ENCODE results near the gene NLRP6. TPM values are rescaled to one million over a fixed set of nuclear protein-coding genes. Genes with fewer than 3 reads are reported as not detected.

Gene NLRP6
- total RNA-seq, 1 donor from 2014 or later, result not detected

DNA sequence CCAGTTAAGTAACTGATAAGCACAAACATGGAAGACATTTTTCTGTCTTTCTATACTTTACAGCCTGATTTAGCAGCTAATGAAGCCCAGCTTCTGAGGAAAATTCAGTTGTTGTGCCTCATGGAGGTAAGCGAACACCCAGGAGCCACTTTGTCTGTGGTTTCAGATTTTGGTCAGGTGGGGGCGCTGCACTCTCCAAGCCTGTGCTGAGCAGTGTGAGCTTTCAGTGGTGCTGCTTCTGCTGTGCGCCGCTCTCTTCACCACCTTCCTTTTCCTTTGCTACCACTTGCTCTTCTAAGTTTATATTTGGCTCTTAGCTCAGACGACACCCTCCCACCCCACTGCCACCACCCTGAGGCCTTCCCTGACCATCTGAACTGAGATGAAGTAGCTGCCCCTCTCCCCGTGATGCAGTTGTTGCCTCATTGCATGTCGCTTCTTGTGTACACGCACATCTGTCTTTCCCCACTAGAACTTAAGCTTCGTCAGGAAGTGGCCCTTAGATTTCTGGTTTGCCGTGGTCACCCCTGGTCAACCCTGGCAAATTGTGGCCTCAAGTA, 27.4 kb upstream of the NLRP6 start:
- TF ChIP-seq, protein P1, sequence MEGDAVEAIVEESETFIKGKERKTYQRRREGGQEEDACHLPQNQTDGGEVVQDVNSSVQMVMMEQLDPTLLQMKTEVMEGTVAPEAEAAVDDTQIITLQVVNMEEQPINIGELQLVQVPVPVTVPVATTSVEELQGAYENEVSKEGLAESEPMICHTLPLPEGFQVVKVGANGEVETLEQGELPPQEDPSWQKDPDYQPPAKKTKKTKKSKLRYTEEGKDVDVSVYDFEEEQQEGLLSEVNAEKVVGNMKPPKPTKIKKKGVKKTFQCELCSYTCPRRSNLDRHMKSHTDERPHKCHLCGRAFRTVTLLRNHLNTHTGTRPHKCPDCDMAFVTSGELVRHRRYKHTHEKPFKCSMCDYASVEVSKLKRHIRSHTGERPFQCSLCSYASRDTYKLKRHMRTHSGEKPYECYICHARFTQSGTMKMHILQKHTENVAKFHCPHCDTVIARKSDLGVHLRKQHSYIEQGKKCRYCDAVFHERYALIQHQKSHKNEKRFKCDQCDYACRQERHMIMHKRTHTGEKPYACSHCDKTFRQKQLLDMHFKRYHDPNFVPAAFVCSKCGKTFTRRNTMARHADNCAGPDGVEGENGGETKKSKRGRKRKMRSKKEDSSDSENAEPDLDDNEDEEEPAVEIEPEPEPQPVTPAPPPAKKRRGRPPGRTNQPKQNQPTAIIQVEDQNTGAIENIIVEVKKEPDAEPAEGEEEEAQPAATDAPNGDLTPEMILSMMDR (conservative IDR thresholded peaks at IDR 0.05; ENCODE audit: low read depth, low read length), result peak; percentile 70
- DNase-seq (ENCODE audit: low read depth), result no peak
- no peak overlapping the region for H3K4me3 ChIP-seq (ENCODE audit: low read depth, low read length)

DNA sequence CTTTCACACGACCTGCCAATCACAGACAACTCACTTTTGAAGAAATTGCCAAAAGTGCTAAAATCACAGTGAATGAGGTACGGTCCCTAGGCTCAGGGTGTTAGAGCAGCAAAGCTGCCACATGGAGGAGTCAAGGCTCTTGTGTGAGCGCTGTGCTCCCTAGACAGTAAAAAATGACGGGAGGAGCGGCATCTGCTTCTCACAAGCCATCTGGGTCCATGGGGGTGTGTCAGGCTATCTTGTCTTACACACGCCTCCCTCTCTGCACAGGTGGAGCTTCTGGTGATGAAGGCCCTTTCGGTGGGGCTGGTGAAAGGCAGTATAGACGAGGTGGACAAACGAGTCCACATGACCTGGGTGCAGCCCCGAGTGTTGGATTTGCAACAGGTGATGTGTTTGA, 26.7 kb upstream of the NLRP6 start:
- no peak for DNase-seq (ENCODE audit: low read depth)
- TF ChIP-seq, protein P1 (conservative IDR thresholded peaks at IDR 0.05; ENCODE audit: low read depth, low read length), result peak; percentile 6
- no peak overlapping the region for H3K4me3 ChIP-seq (ENCODE audit: low read depth, low read length)

DNA sequence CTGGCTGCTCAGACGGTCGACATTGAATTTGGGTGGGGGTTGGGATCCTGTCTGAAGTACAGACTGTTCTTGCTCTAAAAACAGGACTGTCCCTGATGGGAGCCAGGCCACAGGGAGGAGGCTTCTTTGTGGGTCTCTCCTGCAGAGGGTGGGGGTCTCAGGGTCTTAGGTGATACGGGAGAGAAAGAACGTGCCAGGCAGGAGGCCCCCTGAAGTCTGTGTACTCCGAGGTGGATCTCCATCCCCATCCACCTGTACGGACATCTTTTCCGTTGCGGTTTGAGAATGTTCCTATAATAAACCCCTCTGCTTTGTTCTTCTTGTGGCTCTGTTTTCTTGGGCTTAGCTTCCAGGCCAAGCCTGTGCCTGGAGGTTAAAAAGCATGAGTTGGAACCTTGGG, 25.5 kb upstream of the NLRP6 start:
- TF ChIP-seq, protein P1 (conservative IDR thresholded peaks at IDR 0.05; ENCODE audit: low read depth, low read length), result no peak
- DNase-seq (ENCODE audit: low read depth), result no peak
- no peak overlapping the region for H3K4me3 ChIP-seq (ENCODE audit: low read depth, low read length)

DNA sequence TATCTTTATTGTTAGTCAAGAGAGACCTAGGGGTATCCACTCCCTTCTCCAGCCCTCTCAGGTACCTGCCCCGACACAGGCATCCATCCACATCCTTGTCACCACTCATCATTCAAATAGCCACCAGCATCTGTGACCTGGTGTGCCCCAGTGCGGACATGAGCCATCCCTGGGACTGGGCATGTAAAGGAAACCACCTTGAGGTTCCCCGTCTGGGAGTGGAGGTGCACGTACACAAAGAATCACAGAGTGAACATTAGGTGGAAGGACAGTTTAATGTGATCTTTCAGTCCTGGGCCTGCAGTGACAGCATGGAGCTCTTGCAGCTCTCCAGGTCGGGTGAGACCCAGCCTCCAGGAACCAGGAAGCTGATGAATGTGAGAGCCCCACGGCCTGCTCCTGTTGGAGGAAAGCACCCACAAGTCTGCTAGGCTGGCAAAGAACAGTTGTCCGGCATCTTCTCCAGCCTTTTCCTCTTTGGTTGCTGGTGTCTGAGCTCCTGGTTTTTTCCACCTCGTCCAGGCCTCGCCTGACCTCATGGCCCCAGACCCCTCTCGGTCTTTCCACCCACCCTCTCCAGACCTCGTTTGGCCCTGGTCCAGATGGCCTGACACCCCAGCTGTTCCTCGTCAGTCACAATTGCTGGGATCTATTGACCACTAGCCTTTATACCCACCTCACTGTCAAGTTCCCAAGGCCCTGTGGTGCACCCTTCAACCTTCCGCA, 24.9 kb upstream of the NLRP6 start:
- TF ChIP-seq, protein P1 (conservative IDR thresholded peaks at IDR 0.05; ENCODE audit: low read depth, low read length), result no peak
- no peak overlapping the region for H3K4me3 ChIP-seq (ENCODE audit: low read depth, low read length)
- no peak for DNase-seq (ENCODE audit: low read depth)

DNA sequence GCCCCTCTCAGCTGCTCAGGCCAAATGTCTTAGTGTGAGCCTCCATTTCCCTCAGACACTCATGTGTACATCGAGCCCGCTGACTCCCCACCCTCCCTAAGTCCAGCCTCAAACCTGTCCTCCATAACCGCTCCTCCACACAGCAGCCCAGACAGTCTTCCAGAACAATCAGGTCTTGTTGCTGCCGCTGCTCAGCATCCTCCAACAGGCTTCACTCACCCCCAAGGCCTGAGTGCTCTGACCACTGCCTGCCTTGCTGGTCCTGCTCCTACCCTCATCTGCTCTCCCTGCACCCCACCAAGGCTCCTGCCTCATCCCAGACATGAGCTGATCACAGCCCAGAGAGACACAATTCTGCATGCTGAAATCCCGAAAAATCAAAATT, 24.3 kb upstream of the NLRP6 start:
- no peak for DNase-seq (ENCODE audit: low read depth)
- TF ChIP-seq, protein P1 (conservative IDR thresholded peaks at IDR 0.05; ENCODE audit: low read depth, low read length), result no peak
- H3K4me3 ChIP-seq (ENCODE audit: low read depth, low read length), result no peak overlapping the region

DNA sequence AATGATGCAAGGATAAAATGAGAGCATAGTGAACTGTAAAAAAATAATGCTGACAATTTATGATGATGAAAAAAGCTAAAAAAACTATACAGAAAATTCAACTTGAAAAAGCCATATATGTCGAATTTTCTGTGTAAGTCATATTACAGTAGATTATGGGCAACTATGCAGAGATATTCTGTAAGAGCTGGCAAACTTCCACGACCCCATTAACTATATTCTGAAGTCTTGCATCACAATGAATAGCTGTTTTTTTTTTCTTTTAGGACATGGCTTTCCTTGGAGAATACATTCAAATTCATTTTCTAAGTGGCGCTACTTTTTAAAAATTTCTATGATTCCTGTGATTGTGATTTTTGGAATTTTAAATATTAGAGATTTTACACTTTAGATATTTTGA, 23.0 kb upstream of the NLRP6 start:
- TF ChIP-seq, protein P1 (conservative IDR thresholded peaks at IDR 0.05; ENCODE audit: low read depth, low read length), result no peak
- no peak overlapping the region for H3K4me3 ChIP-seq (ENCODE audit: low read depth, low read length)

DNA sequence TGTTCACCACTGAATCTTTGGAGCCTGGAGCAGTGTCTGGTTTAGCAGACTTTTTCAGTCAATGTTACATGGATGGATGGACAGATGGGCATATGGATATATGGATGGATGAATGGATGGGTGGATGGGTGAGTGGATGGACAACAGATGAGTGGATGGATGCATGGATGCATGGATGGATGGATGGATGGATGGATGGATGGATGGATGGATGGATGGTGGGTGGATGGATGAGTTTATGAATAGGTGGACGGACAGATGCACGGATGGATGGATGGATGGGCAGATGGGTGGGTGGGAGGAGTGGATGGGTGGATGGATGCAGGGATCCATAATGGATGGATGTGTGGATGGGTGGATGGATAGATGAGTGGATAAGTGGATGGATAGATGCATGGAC, 22.4 kb upstream of the NLRP6 start:
- H3K4me3 ChIP-seq (ENCODE audit: low read depth, low read length), result no peak overlapping the region

More for the DNA sequence above, 23.0 kb upstream of the NLRP6 start:
- DNase-seq (ENCODE audit: low read depth), result no peak

More for the DNA sequence above, 22.4 kb upstream of the NLRP6 start:
- no peak for DNase-seq (ENCODE audit: low read depth)
- TF ChIP-seq, protein P1 (conservative IDR thresholded peaks at IDR 0.05; ENCODE audit: low read depth, low read length), result no peak

Measured in epithelial cell of proximal tubule (primary cell).